ENCODE results near the gene PLEKHG7.

GRCh38 chr12:92673756-92674155 is 29.0 kb upstream of the PLEKHG7 start:
- no peak for TF ChIP-seq CTCF (IDR thresholded peaks at IDR 0.05)
- no peak for TF ChIP-seq POLR2A (IDR thresholded peaks at IDR 0.05)

Data from esophagus squamous epithelium (tissue), 4 donors.